Body of pancreas (tissue), 4 donors: ENCODE results near the gene CD82.

Experiments
- CTCF ChIP-seq, 7 experiments: fragments of 450-650 bp in 4 of 7; fragments of 200-600 bp in 3 of 7; sonication (generic) in 3 of 7; IDR thresholded peaks; one replicate each; pipeline ENCODE4 v1.5.1; 2016 to 2019; ENCODE audit warnings: antibody characterized with exemption in 7 of 7
- POLR2A ChIP-seq, 3 donors: fragments of 450-650 bp; IDR thresholded peaks; one replicate each; pipeline ENCODE4 v1.6.1; 2016; ENCODE audit warnings: antibody characterized with exemption in 3 of 3, mild to moderate bottlenecking in 2 of 3

DNA sequence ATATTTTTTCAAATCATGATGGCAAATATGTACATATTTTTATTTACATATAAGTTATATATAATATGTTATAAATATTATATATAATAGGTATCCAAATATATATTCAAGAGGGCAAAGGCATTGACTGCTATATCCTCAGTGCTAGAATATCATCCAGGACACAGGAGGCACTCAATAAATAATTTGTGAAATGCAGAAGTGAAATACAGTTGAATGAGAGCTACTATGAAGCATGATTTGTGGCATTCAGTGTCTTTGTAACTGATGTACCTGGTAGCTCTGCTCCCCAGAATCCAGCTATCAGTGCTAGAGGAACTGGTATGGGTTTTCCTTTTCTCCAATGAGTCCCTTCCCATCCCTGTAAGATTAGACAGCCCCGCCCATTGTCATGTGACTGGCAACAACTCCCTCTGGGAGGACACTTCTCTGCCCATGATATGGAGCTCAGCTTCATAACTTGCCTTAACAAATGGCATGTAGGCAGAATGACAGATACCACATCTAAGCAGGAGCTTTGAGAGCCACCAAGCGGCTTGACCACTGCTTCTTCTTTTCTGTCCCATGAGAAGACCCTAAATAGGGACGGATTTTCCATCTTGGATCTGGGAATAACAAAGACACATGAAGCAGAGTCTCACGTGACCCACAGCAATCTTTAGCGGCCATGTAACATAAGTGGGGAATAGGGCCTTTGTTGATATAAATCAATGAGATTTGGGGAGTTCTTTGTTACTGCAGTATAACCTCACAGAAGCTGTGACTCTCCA, 10.2 kb upstream of the CD82 start:
- no peak for TF ChIP-seq POLR2A (IDR thresholded peaks at IDR 0.05)
- TF ChIP-seq CTCF (IDR thresholded peaks at IDR 0.05): no peak
